Cerebellar nuclear complex (tissue), 1 donor: ENCODE data around the gene ZFR2.

Experiments
- DNase-seq, 2 experiments: peaks; one replicate each; lab custom pipeline; 2025; lab: John Stamatoyannopoulos, UW

The ZFR2 gene

GRCh38 chr19:3873151-3873550 is 4.3 kb upstream of the ZFR2 start:
- DNase-seq = peak in 1 of 2 experiments; percentile 24

DNA sequence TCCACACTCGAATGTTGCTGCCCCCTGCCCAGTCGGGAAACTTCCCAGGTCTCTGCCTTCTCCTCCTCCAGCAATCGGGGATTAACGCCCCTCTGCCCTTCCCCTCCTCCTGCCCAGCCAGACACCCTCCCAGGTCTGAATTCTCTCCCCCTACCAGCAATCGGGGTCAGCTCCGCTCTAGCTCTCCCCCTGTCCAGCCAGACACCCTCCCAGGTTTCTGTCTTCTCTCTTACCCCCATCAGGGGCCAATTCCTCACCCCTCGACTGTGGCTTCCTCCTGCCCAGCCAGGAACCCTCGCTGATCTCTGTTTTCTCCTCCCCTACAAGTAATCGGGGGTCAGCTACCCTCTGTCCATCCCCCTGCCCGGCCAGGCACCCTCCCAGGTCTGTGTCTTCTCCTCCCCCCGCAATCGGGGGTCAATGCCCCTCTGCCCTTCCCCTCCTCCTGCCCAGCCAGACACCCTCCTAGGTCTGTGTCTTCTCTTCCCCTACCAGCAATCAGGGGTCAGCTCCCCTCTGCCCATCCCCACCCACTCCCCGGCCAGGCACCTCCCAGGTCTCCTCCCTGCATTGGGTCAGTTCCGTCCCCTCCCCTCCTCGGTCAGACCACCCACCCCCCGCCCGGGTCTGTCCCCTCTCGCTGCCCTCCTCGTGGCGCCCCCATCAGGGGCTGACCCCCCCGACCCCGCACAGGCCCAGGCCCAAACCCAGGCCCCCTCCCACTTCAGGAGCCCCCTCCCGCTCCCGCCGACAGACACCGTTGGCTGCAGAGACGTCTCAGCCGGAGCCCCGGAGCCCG is 668 bp downstream of the ZFR2 start:
- DNase-seq = no peak

GRCh38 chr19:3866910-3867638 is 1.8 kb downstream of the ZFR2 start:
- no peak for DNase-seq

DNA sequence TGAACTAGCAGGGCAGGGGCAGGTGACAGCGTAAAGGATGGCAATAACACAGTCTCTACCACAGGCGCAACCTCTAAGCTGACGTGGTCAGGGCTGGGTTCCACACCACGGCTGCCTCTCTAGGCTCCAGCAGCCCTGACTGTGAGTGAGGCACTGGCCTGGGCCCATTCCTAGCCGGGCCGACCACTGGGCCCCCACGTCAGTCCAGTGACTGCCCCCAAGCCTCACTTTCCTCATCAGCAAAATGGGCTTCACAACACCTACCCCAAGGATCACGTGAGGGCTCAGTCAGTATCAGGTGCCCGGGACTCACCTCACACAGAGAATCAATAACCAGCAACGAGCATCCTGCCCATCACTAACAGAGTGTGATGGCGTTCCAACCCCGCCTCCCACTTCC is 5.2 kb downstream of the ZFR2 start:
- no peak for DNase-seq

DNA sequence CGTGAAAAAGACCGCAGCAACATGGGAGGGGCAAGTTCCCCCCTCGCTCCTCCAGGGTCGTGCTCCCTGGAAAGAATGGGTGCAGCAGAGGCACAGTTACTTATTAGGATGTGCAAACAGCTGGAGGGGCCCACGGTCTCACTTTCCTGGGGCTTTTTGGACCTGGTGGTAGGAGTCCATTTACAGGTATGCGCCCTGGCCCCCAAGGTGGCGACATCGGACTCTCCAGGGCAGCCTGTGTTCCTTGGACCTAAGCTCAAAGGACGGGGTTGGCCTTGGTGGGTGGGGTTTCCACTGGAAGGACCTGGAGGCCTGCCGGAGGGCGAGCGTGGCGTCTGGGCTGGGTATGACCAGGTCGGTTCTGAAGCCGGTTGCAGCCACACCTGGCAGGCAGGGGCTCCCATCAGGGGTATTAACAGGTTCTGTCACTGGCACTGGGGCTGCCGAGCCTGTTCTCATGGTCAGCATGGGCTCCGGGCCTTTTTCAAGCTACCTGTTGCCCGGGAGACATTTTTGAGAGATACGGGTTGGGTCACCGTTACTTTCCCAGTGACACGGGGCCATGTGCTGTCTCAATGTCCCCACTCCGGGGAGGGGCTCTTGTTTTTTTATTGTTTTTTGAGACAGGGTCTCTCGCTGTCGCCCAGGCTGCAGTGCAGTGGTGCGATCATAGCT is 5.9 kb downstream of the ZFR2 start:
- no peak for DNase-seq

GRCh38 chr19:3860499-3860898 is 8.3 kb downstream of the ZFR2 start:
- no peak for DNase-seq

DNA sequence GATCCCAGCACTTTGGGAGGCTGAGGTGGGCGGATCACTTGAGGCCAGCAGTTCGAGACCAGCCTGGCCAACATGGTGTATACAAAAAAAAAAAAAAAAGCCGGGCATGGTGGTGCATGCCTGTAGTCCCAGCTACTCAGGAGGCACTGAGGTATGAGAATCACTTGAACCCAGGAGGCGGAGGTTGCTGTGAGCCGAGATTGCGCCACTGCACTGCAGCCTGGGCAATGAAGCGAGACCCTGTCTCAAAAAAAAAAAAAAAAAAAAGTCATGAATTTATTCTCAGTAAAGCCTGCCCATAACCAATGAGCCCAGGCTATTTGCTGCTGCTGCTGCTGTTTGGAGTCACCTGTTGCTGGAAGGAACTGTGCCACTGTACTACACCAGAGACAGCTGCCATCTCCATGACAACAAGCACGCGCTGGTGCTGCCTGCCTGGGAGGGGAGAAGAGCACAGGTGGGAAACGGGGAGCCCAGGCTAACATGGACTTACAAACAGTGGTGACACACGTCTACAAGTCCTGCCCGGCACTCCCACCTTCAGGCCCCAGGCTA is 11.3 kb downstream of the ZFR2 start:
- no peak for DNase-seq

DNA sequence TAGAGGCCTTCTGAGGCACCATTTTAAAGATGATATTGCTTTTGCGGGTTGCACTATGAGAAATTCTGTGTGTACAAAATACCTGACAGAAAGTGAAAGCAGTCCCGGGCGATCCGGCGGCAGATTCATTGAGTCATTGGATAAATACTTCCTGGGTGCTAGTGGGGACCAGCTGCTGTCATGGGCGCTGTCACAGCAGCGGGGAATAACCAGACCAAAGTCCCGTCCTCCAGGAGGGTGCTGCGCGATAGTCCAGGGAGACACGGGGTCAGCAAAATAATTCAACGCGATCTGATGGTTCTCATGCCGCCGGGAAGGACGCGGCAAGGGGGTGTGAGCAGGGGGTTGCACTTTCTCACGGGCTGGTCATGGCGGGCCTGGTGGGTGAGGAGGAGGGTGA is 13.5 kb downstream of the ZFR2 start:
- DNase-seq = no peak

DNA sequence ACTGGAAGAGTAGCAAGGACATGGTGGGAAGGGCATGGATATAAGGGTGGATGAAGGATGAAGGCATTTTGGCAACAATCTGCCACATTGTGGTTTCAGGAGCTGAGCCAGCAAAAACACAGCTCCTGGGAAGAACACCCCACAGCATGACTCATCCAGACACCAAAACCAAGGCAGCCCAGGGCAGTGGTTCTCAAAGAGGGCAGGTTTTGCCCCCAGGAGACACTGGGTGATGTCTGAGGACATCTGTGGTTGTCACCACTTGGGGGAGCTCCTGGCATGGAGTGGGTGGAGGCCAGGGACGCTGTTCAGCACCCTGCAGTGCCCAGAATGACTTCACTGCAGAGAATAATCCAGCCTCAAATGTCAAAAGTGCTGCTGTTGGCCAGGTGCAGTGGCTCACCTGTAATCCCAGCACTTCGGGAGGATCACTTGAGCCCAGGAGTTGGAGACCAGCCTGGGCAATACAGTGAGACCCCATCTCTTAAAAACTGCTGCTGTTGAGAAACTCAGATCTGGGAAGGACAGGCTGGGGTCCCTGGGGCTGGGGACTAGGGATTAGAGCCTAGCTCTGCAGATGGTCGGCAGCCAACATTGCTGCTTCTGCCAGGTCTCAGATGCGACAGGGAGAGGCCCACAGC is 16.1 kb downstream of the ZFR2 start:
- no peak for DNase-seq

- no peak for DNase-seq
These were observed 16.7 kb downstream of the ZFR2 start for GRCh38 chr19:3852177-3852511.

DNA sequence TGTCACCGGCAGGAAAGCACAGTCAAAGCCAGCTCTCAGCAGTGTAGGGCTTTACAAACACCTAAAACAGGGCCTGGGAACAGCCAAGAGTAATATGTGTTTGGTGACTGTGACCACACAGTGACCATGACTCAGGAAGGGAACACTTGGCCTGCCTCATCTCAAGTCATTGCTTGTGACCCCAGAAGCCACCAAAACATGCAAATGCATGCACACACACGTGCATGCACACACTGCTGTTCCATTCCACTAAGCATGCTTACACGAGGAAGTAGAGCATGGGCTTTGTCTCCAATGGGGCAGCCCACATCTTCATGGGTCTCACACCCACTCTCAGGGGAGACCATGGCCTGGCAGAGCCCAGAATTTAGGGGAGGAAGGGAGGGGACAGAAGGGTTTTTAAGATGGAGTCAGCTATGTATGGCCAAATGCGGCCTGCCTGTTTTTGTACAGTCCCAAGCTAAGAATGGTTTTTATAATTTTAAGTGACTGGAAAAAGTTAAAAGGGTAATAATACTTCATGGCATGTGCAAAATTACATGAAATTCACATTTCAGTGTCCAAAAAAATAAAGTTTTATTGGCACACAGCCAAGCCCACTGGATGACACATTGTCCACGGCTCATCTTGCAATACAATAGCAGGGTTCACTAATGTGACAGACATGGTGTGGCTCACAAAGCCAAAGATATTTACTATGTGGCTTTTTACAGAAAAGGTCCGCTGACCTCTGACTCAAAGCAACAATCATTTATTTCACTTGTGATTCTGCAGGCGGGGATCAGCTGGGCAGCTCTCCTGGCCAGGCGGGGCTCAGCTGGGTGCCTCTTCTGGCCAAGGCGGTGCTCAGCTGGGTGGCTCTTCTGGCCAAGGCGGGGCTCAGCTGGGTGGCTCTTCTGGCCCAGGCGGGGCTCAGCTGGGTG is 17.3 kb downstream of the ZFR2 start:
- DNase-seq = no peak

GRCh38 chr19:3850320-3850972 is 18.4 kb downstream of the ZFR2 start:
- DNase-seq = no peak

- no peak for DNase-seq
These were observed 19.1 kb downstream of the ZFR2 start for GRCh38 chr19:3849787-3850186.

GRCh38 chr19:3849092-3849491 is 19.7 kb downstream of the ZFR2 start:
- DNase-seq = no peak

DNA sequence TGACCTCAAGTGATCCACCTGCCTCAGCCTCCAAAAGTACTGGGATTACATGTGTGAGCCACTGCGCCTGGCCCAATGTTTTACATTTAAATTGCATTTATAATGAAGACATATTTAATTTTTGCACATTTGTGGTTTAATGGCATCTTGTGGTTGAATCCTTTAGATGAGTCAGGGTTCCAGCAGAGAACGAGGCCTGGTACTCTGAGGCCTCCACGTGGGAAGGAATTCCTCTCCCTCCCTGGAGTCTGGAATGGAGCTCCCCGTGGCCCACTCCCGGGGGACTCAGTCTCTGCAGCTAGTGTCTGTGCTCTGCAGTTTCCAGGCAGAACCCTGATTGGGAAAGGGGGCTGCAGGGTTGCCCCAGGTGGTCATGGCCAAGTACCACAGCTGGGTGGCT is 24.2 kb downstream of the ZFR2 start:
- no peak for DNase-seq

DNA sequence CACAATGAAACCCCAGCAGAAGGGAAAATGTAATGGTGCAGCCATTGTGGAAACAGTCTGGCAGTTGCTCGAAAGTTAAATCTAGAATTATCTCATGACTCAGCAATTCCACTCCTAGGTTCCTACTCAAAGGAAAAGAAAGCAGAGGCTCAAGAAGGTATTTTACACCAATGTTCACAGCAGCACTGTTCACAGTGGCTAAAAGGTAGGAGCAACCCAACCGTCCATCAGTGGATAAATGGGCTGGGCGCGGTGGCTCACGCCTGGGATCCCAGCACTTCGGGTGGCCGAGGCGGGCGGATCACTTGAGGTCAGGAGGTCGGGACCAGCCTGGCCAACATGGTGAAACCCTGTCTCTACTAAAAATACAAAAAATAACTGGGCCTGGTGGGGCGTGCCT is 25.9 kb downstream of the ZFR2 start:
- no peak for DNase-seq

- no peak for DNase-seq
These were observed 28.0 kb downstream of the ZFR2 start for GRCh38 chr19:3840804-3841203.

DNA sequence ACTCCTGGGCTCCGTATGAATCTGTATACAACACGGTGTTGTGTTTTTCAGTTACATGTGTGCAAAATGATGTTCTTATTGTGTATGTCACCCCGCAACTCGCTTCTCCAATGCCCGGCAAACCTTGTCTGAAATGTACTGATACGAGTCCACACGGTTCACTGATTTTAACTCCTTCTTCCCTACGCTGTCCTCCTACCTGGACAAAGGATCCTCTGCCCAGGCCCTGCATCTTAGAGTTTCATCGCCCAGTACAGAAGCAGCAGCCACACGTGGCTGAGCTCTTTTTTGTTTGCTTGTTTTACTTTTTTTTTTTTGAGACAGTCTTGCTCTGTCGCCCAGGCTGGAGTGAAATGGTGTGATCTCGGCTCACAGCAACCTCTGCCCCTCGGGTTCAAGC is 28.9 kb downstream of the ZFR2 start:
- DNase-seq = no peak

GRCh38 chr19:3838661-3839060 is 30.2 kb downstream of the ZFR2 start:
- no peak for DNase-seq

GRCh38 chr19:3837922-3838321 is 30.9 kb downstream of the ZFR2 start:
- no peak for DNase-seq

DNA sequence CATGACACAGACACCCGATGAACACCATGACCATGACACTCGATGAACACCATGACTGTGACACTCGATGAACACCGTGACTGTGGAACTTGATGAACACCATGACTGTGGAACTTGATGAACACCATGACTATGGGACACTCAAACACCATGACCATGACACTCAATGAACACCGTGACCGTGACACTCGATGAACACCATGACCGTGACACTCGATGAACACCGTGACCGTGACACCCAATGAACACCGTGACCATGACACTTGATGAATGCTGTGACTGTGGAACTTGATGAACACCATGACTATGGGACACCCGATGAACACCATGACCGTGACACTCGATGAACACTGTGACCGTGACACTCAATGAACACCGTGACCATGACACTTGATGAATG is 31.5 kb downstream of the ZFR2 start:
- no peak for DNase-seq
